DND-41 (cell line): ENCODE results near the gene ARHGAP22.

Source experiments
- ATAC-seq: fragments of 200-7000 bp; cut with Tn5 transposase; 3 replicates; pipeline ENCODE4 v1.9.1; 2021; ENCODE audit warnings: low read depth; ENCODE audit not compliant: insufficient read depth
- DNase-seq: peaks from one replicate; pipeline ENCODE4 v3.0.0-alpha.2; 2020
- H2AFZ ChIP-seq: 2 replicates; pipeline ENCODE4 v1.6.0; 2012; ENCODE audit warnings: low read depth, low read length
- H3K27ac ChIP-seq: 2 replicates; pipeline ENCODE4 v1.5.1; 2012; ENCODE audit warnings: low read length, inconsistent platforms
- H3K27me3 ChIP-seq: fragments of 200-600 bp; sonication (generic); 2 replicates; pipeline ENCODE4 v1.6.0; 2012; ENCODE audit warnings: low read length, mild to moderate bottlenecking, inconsistent platforms; ENCODE audit not compliant: insufficient read depth, poor library complexity
- H3K36me3 ChIP-seq: 2 replicates; pipeline ENCODE4 v1.5.1; 2012; ENCODE audit warnings: low read length, inconsistent platforms; ENCODE audit not compliant: insufficient read depth
- H3K4me1 ChIP-seq: 2 replicates; pipeline ENCODE4 v1.5.1; 2012; ENCODE audit warnings: mild to moderate bottlenecking, low read length; ENCODE audit not compliant: insufficient read depth
- H3K4me2 ChIP-seq: 2 replicates; pipeline ENCODE4 v1.6.0; 2012; ENCODE audit warnings: mild to moderate bottlenecking, moderate library complexity, low read length, inconsistent platforms; ENCODE audit not compliant: insufficient read depth
- H3K4me3 ChIP-seq, 2 experiments: fragments of 200-600 bp in 1 of 2; shearing (Covaris generic) in 1 of 2; 2 replicates each; pipeline ENCODE4 v1.5.1; 2012 to 2016; ENCODE audit warnings: inconsistent platforms in 2 of 2, low read length in 2 of 2, mild to moderate bottlenecking in 2 of 2, low read depth in 1 of 2, moderate library complexity in 1 of 2
- H3K79me2 ChIP-seq: 2 replicates; pipeline ENCODE4 v1.6.0; 2012; ENCODE audit warnings: low read length, inconsistent platforms; ENCODE audit not compliant: insufficient read depth
- H3K9ac ChIP-seq: 2 replicates; pipeline ENCODE4 v1.6.0; 2012; ENCODE audit warnings: low read depth, mild to moderate bottlenecking, inconsistent platforms, low read length, moderate library complexity
- H3K9me3 ChIP-seq: 2 replicates; pipeline ENCODE4 v1.5.1; 2012; ENCODE audit warnings: low read length, moderate library complexity, mild to moderate bottlenecking, inconsistent platforms; ENCODE audit not compliant: insufficient read depth, severe bottlenecking
- H4K20me1 ChIP-seq: 2 replicates; pipeline ENCODE4 v1.6.0; 2012; ENCODE audit warnings: low read length; ENCODE audit not compliant: insufficient read depth
- CTCF ChIP-seq: IDR thresholded peaks from 2 replicates; pipeline ENCODE4 v1.5.1; 2012; ENCODE audit warnings: borderline replicate concordance, low read length, moderate library complexity, mild to moderate bottlenecking; ENCODE audit not compliant: poor library complexity, severe bottlenecking; ENCODE audit errors: extremely low read depth
- EZH2 ChIP-seq: IDR thresholded peaks from 3 replicates; pipeline ENCODE4 v1.6.1; 2012; ENCODE audit warnings: borderline replicate concordance, low read depth, mild to moderate bottlenecking, moderate library complexity, low read length, inconsistent platforms; ENCODE audit not compliant: severe bottlenecking

ARHGAP22 gene

GRCh38 chr10:48516911-48517310, 88.0 kb downstream of the ARHGAP22 start:
- TF ChIP-seq CTCF = no peak
- no peak for TF ChIP-seq EZH2
- Histone ChIP-seq H3K27me3 (no peaks in the 10 kb centered on the region), H3K9me3 (peaks cover 11% of the 10 kb centered on the region), H3K4me3 (no peak overlapping the region), H3K36me3 (no peaks in the 10 kb centered on the region), H4K20me1 (no peaks in the 10 kb centered on the region), H3K9ac (no peak overlapping the region), H3K4me1 (no peaks in the 10 kb centered on the region), H3K4me2 (no peak overlapping the region), H3K27ac (no peak overlapping the region), H2AFZ (no peak overlapping the region), H3K79me2 (no peaks in the 10 kb centered on the region)
- no peak for DNase-seq
- ATAC-seq = no peak

- Histone ChIP-seq H3K4me1 (no peaks in the 10 kb centered on the region), H4K20me1 (no peaks in the 10 kb centered on the region), H3K27me3 (no peaks in the 10 kb centered on the region), H3K79me2 (no peaks in the 10 kb centered on the region), H3K9ac (no peak overlapping the region), H3K4me3 (no peak overlapping the region), H3K36me3 (no peaks in the 10 kb centered on the region), H2AFZ (no peak overlapping the region), H3K4me2 (no peak overlapping the region), H3K9me3 (peaks cover 11% of the 10 kb centered on the region), H3K27ac (no peak overlapping the region)
- DNase-seq (no peak), ATAC-seq (no peak)
- no peak for TF ChIP-seq EZH2
- TF ChIP-seq CTCF = no peak
These were observed 90.0 kb downstream of the ARHGAP22 start for GRCh38 chr10:48514916-48515315.

GRCh38 chr10:48514255-48514654, 90.6 kb downstream of the ARHGAP22 start:
- H3K79me2 ChIP-seq = no peaks in the 10 kb centered on the region
- H3K4me2 ChIP-seq = no peak overlapping the region
- H3K4me1 ChIP-seq = no peaks in the 10 kb centered on the region
- H3K9ac ChIP-seq = no peak overlapping the region
- H3K9me3 ChIP-seq = peaks cover 11% of the 10 kb centered on the region
- H3K36me3 ChIP-seq = no peaks in the 10 kb centered on the region
- no peak overlapping the region for H2AFZ ChIP-seq
- ATAC-seq (no peak), DNase-seq (no peak)
- no peak overlapping the region for H3K4me3 ChIP-seq
- no peaks in the 10 kb centered on the region for H3K27me3 ChIP-seq
- TF ChIP-seq EZH2 (no peak), CTCF (no peak)
- no peaks in the 10 kb centered on the region for H4K20me1 ChIP-seq
- H3K27ac ChIP-seq = no peak overlapping the region

GRCh38 chr10:48512861-48513260, 92.0 kb downstream of the ARHGAP22 start:
- Histone ChIP-seq H3K4me1 (no peaks in the 10 kb centered on the region), H3K9ac (no peak overlapping the region)

More at GRCh38 chr10:48512861-48513260, 92.0 kb downstream of the ARHGAP22 start:
- Histone ChIP-seq H3K36me3 (no peaks in the 10 kb centered on the region), H3K9me3 (peaks cover 11% of the 10 kb centered on the region), H3K4me2 (no peak overlapping the region), H3K27ac (no peak overlapping the region), H2AFZ (no peak overlapping the region), H3K79me2 (no peaks in the 10 kb centered on the region), H4K20me1 (no peaks in the 10 kb centered on the region), H3K4me3 (no peak overlapping the region), H3K27me3 (no peaks in the 10 kb centered on the region)
- DNase-seq (no peak), ATAC-seq (no peak)
- TF ChIP-seq CTCF (no peak), EZH2 (no peak)
